HepG2 (cell line): ENCODE measurements around the gene SULT6B1. TPM values are rescaled to one million over a fixed set of nuclear protein-coding genes. Genes with fewer than 3 reads are reported as not detected.

Source experiments
- AGO2 ChIP-seq: fragments of 200-400 bp; formaldehyde crosslinking; optimal IDR thresholded peaks from 2 replicates; pipeline ENCODE3; 2017; ENCODE audit warnings: mild to moderate bottlenecking, low read depth, low read length, moderate library complexity
- FOXA1 ChIP-seq, 2 experiments: fragments of 450-650 bp in 1 of 2; sonication (generic) in 1 of 2; formaldehyde crosslinking in 1 of 2; IDR thresholded peaks; 2 replicates each; pipeline versions ENCODE4 v1.4.0 to v1.6.1; 2016 to 2020; ENCODE audit warnings: missing genetic modification reagents in 1 of 2
- GFI1 ChIP-seq: sonication (generic); formaldehyde crosslinking; IDR thresholded peaks from 2 replicates; pipeline ENCODE4 v1.5.0; 2020; ENCODE audit warnings: missing genetic modification reagents, mild to moderate bottlenecking, borderline replicate concordance
- IRX3 ChIP-seq: sonication (generic); formaldehyde crosslinking; IDR thresholded peaks from 2 replicates; pipeline ENCODE4 v1.8.1; 2023; ENCODE audit warnings: mild to moderate bottlenecking, low read depth, missing genetic modification reagents, borderline replicate concordance
- MIER2 ChIP-seq: IDR thresholded peaks from 2 replicates; pipeline ENCODE4 v1.6.1; 2016; ENCODE audit warnings: missing biosample characterization, missing genetic modification reagents
- SAFB2 ChIP-seq: sonication (generic); formaldehyde crosslinking; IDR thresholded peaks from 2 replicates; pipeline ENCODE4 v1.5.1; 2020; ENCODE audit warnings: missing genetic modification reagents, low read depth, mild to moderate bottlenecking, borderline replicate concordance
- WIZ ChIP-seq: sonication (generic); formaldehyde crosslinking; IDR thresholded peaks from 2 replicates; pipeline ENCODE4 v1.5.1; 2020; ENCODE audit warnings: mild to moderate bottlenecking, missing genetic modification reagents
- ZNF382 ChIP-seq: sonication (generic); formaldehyde crosslinking; IDR thresholded peaks from 2 replicates; pipeline ENCODE4 v1.5.0; 2020; ENCODE audit warnings: missing genetic modification reagents, mild to moderate bottlenecking, borderline replicate concordance
- ZNF614 ChIP-seq: IDR thresholded peaks from 2 replicates; pipeline ENCODE4 v1.6.1; 2018; ENCODE audit warnings: missing biosample characterization, missing genetic modification reagents, inconsistent platforms, borderline replicate concordance
- polyA plus RNA-seq, 8 experiments: library from polyadenylated mRNA; depleted of rRNA in 3 of 8; stranded (reverse) in 7 of 8; unstranded in 1 of 8; fragments of >200 nt; fragmentation: Illumina TruSeq in 4 of 8; extraction: Trizol in 4 of 8; gene quantifications; 2 replicates each; pipeline versions ENCODE4 v1.2.1 to v1.2.3, GENCODE V29; 2011 to 2016; ENCODE audit warnings: low read depth in 4 of 8, missing spikeins in 1 of 8, mixed read lengths in 1 of 8; ENCODE audit not compliant: insufficient read depth in 1 of 8
- total RNA-seq, 5 experiments: library from RNA; depleted of rRNA; stranded (reverse); fragments of >200 nt; fragmentation: Illumina TruSeq; extraction: Trizol; gene quantifications; 2 replicates each; pipeline ENCODE4 v1.2.3, GENCODE V29; 2016; ENCODE audit warnings: low read depth in 1 of 5
- TF ChIP-seq, protein P1 (sequence below): sonication (generic); formaldehyde crosslinking; IDR thresholded peaks from 2 replicates; pipeline ENCODE4 v1.5.0; 2020; ENCODE audit warnings: mild to moderate bottlenecking, missing genetic modification reagents
- TF ChIP-seq, protein P2 (sequence below): sonication (generic); formaldehyde crosslinking; IDR thresholded peaks from 2 replicates; pipeline ENCODE4 v1.5.0; 2020; ENCODE audit warnings: missing genetic modification reagents, mild to moderate bottlenecking, borderline replicate concordance
- TF ChIP-seq, protein P3 (sequence below): sonication (generic); formaldehyde crosslinking; IDR thresholded peaks from 2 replicates; pipeline ENCODE4 v1.8.1; 2023; ENCODE audit warnings: mild to moderate bottlenecking, missing genetic modification reagents
- TF ChIP-seq, protein P4 (sequence below): IDR thresholded peaks from 2 replicates; pipeline ENCODE4 v1.6.1; 2016; ENCODE audit warnings: missing compliant biosample characterization, missing genetic modification reagents, borderline replicate concordance
- TF ChIP-seq, protein P5 (sequence below): sonication (generic); formaldehyde crosslinking; conservative IDR thresholded peaks from 2 replicates; pipeline ENCODE4 v1.8.0; 2022; ENCODE audit warnings: missing genetic modification reagents
- TF ChIP-seq, protein P6 (sequence below): sonication (generic); formaldehyde crosslinking; IDR thresholded peaks from 2 replicates; pipeline ENCODE4 v1.5.0; 2020; ENCODE audit warnings: mild to moderate bottlenecking, missing genetic modification reagents

SULT6B1 gene
- total and polyA plus RNA-seq, 2 of the 13 experiments (the other 11 are each of a cell fraction or from before 2014, with no cell fraction given) = not detected

DNA sequence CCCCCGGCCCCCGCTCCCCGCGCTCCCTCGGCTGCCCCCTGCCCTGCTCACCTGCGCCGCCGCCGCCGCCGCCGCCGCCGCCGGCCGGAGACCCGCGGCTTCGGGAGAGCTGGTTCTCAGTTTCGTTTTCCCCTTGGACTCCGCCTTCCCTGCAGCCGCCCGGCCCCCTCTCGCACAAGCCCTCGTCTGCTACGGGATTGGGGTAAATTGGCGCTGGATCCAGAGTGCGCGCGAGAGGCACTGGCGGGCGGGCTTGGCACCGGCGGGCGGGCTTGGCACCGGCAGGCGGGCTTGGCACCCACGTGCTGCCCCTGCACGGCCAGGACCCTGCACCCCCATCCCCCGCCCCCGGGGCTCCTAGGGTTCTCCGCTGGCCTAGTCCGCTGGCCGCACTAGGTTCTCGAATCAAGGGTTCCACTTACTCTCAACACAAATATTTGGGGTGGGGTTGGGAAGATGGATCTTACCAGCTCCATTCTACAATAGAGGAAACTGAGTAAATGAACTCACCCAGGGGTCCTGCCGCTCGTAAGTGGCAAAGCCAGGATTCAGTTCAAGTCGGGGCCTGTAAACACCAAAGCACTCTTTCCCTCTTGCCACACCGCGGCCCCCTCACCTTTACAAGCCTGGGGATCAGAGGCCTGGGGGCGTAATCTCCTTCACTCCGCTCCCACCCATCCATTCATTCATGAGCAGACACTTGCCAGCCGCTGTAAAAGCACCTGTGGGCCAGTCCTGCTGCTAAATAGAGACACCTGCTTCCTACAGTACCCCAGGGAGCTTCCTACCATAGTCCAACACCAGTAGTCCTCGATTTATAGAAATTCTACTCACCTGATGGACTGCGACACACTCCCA, 31.4 kb downstream of the SULT6B1 start, which contains the start of gene EIF2AK2 (continued):
- TF ChIP-seq, protein P1, sequence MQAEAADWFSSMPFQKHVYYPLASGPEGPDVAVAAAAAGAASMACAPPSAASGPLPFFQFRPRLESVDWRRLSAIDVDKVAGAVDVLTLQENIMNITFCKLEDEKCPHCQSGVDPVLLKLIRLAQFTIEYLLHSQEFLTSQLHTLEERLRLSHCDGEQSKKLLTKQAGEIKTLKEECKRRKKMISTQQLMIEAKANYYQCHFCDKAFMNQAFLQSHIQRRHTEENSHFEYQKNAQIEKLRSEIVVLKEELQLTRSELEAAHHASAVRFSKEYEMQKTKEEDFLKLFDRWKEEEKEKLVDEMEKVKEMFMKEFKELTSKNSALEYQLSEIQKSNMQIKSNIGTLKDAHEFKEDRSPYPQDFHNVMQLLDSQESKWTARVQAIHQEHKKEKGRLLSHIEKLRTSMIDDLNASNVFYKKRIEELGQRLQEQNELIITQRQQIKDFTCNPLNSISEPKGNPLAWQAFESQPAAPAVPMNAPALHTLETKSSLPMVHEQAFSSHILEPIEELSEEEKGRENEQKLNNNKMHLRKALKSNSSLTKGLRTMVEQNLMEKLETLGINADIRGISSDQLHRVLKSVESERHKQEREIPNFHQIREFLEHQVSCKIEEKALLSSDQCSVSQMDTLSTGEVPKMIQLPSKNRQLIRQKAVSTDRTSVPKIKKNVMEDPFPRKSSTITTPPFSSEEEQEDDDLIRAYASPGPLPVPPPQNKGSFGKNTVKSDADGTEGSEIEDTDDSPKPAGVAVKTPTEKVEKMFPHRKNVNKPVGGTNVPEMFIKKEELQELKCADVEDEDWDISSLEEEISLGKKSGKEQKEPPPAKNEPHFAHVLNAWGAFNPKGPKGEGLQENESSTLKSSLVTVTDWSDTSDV (CRISPR knock-in tag) = no peak
- TF ChIP-seq ZNF382 (CRISPR knock-in tag) (no peak), GFI1 (CRISPR knock-in tag) (peak; percentile 77; the same call in 1 of the 2 replicates), IRX3 (no peak), AGO2 (no peak), WIZ (CRISPR knock-in tag) (no peak), FOXA1 (IDR thresholded peaks at IDR 0.05) (no peak), FOXA1 (CRISPR knock-in tag; IDR thresholded peaks at IDR 0.05) (no peak), MIER2 (CRISPR knock-in tag) (0 out of 2 replicates have a peak, but pooled peaks have one; percentile 8), ZNF614 (CRISPR knock-in tag) (peak; percentile 39; the same call in 1 of the 2 replicates), SAFB2 (CRISPR knock-in tag) (0 out of 2 replicates have a peak, but pooled peaks have one; percentile 51)
- TF ChIP-seq, protein P2, sequence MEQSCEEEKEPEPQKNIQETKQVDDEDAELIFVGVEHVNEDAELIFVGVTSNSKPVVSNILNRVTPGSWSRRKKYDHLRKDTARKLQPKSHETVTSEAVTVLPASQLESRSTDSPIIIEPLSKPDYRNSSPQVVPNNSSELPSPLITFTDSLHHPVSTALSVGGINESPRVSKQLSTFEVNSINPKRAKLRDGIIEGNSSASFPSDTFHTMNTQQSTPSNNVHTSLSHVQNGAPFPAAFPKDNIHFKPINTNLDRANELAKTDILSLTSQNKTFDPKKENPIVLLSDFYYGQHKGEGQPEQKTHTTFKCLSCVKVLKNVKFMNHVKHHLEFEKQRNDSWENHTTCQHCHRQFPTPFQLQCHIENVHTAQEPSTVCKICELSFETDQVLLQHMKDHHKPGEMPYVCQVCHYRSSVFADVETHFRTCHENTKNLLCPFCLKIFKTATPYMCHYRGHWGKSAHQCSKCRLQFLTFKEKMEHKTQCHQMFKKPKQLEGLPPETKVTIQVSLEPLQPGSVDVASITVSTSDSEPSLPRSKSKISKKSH (CRISPR knock-in tag) = no peak
- TF ChIP-seq, protein P3, sequence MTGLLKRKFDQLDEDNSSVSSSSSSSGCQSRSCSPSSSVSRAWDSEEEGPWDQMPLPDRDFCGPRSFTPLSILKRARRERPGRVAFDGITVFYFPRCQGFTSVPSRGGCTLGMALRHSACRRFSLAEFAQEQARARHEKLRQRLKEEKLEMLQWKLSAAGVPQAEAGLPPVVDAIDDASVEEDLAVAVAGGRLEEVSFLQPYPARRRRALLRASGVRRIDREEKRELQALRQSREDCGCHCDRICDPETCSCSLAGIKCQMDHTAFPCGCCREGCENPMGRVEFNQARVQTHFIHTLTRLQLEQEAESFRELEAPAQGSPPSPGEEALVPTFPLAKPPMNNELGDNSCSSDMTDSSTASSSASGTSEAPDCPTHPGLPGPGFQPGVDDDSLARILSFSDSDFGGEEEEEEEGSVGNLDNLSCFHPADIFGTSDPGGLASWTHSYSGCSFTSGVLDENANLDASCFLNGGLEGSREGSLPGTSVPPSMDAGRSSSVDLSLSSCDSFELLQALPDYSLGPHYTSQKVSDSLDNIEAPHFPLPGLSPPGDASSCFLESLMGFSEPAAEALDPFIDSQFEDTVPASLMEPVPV (CRISPR knock-in tag) = peak; percentile 78; the same call in 1 of the 2 replicates
- TF ChIP-seq, protein P4, sequence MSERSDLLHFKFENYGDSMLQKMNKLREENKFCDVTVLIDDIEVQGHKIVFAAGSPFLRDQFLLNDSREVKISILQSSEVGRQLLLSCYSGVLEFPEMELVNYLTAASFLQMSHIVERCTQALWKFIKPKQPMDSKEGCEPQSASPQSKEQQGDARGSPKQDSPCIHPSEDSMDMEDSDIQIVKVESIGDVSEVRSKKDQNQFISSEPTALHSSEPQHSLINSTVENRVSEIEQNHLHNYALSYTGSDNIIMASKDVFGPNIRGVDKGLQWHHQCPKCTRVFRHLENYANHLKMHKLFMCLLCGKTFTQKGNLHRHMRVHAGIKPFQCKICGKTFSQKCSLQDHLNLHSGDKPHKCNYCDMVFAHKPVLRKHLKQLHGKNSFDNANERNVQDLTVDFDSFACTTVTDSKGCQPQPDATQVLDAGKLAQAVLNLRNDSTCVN (CRISPR knock-in tag) = no peak
- TF ChIP-seq, protein P5, sequence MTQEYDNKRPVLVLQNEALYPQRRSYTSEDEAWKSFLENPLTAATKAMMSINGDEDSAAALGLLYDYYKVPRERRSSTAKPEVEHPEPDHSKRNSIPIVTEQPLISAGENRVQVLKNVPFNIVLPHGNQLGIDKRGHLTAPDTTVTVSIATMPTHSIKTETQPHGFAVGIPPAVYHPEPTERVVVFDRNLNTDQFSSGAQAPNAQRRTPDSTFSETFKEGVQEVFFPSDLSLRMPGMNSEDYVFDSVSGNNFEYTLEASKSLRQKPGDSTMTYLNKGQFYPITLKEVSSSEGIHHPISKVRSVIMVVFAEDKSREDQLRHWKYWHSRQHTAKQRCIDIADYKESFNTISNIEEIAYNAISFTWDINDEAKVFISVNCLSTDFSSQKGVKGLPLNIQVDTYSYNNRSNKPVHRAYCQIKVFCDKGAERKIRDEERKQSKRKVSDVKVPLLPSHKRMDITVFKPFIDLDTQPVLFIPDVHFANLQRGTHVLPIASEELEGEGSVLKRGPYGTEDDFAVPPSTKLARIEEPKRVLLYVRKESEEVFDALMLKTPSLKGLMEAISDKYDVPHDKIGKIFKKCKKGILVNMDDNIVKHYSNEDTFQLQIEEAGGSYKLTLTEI (CRISPR knock-in tag) = no peak
- TF ChIP-seq, protein P6, sequence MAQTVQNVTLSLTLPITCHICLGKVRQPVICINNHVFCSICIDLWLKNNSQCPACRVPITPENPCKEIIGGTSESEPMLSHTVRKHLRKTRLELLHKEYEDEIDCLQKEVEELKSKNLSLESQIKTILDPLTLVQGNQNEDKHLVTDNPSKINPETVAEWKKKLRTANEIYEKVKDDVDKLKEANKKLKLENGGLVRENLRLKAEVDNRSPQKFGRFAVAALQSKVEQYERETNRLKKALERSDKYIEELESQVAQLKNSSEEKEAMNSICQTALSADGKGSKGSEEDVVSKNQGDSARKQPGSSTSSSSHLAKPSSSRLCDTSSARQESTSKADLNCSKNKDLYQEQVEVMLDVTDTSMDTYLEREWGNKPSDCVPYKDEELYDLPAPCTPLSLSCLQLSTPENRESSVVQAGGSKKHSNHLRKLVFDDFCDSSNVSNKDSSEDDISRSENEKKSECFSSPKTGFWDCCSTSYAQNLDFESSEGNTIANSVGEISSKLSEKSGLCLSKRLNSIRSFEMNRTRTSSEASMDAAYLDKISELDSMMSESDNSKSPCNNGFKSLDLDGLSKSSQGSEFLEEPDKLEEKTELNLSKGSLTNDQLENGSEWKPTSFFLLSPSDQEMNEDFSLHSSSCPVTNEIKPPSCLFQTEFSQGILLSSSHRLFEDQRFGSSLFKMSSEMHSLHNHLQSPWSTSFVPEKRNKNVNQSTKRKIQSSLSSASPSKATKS (CRISPR knock-in tag) = no peak
